AG04450 (cell line): ENCODE results near the gene IL22RA1. TPM values are rescaled to one million over a fixed set of nuclear protein-coding genes. Genes with fewer than 3 reads are reported as not detected.
A peak's percentile ranks its signal among the peaks of the same experiment; 100 is the strongest.

Experiments
- CTCF ChIA-PET: fragments of 300-600, 350-600 bp; formaldehyde crosslinking; extraction: SDS; loops from one replicate; lab custom pipeline; 2022; ENCODE audit warnings: antibody characterized with exemption, inconsistent platforms; lab: Charles Lee
- POLR2A ChIA-PET: fragments of 350-600 bp; formaldehyde crosslinking; extraction: SDS; loops from one replicate; lab custom pipeline; 2021; ENCODE audit warnings: antibody characterized with exemption, inconsistent platforms; lab: Yijun Ruan, JAX
- DNase-seq: peaks from one replicate; pipeline ENCODE4 v3.0.0-alpha.2; 2011; ENCODE audit warnings: low read depth, low spot score
- H3K27ac ChIP-seq: one replicate; pipeline ENCODE4 v1.5.1; 2012; ENCODE audit warnings: low read depth, low read length, control low read depth
- H3K27me3 ChIP-seq: one replicate; pipeline ENCODE4 v1.6.0; 2012; ENCODE audit warnings: low read length; ENCODE audit not compliant: control insufficient read depth, insufficient read depth
- H3K4me3 ChIP-seq: 2 replicates; pipeline ENCODE4 v1.5.1; 2011; ENCODE audit warnings: mild to moderate bottlenecking, low read depth, low read length, control low read depth
- H3K9me3 ChIP-seq: 2 replicates; pipeline ENCODE4 v1.5.1; 2012; ENCODE audit warnings: low read length; ENCODE audit not compliant: control insufficient read depth, insufficient read depth
- CTCF ChIP-seq: IDR thresholded peaks from 2 replicates; pipeline ENCODE4 v1.5.1; 2011; ENCODE audit warnings: low read depth, low read length, control low read depth, inconsistent platforms
- polyA plus RNA-seq: library from polyadenylated mRNA; depleted of rRNA; stranded (reverse); fragments of >200 nt; gene quantifications from 2 replicates; pipeline ENCODE4 v1.2.3, GENCODE V29; 2011

IL22RA1 gene
- polyA plus RNA-seq, 1 experiment = not detected

DNA sequence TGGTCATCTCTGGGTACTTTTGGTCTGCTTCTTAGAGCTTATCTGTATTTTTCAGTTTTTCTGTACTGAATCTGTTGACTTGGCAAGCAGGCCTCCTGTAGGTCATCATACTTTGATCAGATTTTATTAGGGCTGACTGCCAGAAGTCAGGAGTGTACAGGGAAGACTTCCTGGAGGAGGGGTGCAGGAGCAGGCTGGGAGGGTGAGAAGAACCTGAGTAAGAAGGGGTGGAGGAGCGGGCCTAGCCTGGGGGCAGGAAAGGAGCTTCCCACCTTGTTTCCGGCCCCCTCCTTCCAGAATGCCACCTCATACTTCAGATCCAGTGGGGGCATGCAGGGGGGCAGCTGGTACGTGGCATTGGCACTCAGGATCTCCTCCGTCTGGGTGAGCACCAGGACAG lies 18.3 kb upstream of the IL22RA1 start:
- POLR2A ChIA-PET = no interaction called here
- no peak for DNase-seq
- TF ChIP-seq CTCF = no peak
- H3K27ac ChIP-seq = no peak overlapping the region
- no peaks in the 10 kb centered on the region for H3K9me3 ChIP-seq
- CTCF ChIA-PET = interaction anchor here (1.2 to 1.4 kb wide), 2 partner anchors 10 to 11 kb away, joined by 5 to 11 read pairs; no protein-coding TSS in a partner anchor
- no peak overlapping the region for H3K4me3 ChIP-seq
- H3K27me3 ChIP-seq = peaks cover 36% of the 10 kb centered on the region

- CTCF ChIA-PET = interaction anchor here (1.4 kb wide), 1 partner anchor 9 kb away, joined by 5 read pairs; no protein-coding TSS in a partner anchor
- Histone ChIP-seq H3K4me3 (no peak overlapping the region), H3K27ac (no peak overlapping the region), H3K9me3 (no peaks in the 10 kb centered on the region), H3K27me3 (peaks cover 35% of the 10 kb centered on the region)
- no peak for TF ChIP-seq CTCF
- POLR2A ChIA-PET = no interaction called here
- no peak for DNase-seq
Measured at GRCh38 chr1:24159366-24159765, 16.4 kb upstream of the IL22RA1 start.

DNA sequence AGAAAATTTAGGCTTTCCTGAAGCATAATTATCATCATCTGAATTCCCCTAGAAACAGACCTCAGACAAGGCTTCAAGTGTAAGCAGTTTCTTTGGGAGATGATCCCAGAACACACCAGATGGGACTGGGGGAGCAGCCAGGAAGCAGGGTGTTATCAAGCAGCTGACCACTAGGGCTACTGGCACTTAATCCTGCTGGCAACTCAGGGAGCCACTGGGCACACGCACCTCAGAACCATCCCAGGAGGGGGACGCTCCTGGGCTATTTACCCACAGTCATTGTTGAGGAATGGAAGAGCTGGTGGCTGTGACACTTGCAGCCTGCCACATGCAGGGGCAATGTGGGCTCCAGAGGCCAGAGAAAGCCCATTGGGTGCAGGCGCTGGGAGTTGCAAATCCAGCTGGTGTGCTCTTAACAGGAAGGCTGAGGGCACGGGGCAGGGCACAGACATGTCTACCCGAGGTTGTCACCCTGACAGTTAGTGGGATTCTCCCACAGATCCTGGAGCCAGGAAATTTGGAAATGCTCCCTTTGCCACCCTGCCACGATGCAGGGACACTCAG lies 15.1 kb upstream of the IL22RA1 start:
- CTCF ChIA-PET = interaction anchor here (0.9 to 1.5 kb wide), 2 partner anchors 15 to 87 kb away, joined by 3 to 5 read pairs; no protein-coding TSS in a partner anchor
- H3K27me3 ChIP-seq = peaks cover 32% of the 10 kb centered on the region

DNA sequence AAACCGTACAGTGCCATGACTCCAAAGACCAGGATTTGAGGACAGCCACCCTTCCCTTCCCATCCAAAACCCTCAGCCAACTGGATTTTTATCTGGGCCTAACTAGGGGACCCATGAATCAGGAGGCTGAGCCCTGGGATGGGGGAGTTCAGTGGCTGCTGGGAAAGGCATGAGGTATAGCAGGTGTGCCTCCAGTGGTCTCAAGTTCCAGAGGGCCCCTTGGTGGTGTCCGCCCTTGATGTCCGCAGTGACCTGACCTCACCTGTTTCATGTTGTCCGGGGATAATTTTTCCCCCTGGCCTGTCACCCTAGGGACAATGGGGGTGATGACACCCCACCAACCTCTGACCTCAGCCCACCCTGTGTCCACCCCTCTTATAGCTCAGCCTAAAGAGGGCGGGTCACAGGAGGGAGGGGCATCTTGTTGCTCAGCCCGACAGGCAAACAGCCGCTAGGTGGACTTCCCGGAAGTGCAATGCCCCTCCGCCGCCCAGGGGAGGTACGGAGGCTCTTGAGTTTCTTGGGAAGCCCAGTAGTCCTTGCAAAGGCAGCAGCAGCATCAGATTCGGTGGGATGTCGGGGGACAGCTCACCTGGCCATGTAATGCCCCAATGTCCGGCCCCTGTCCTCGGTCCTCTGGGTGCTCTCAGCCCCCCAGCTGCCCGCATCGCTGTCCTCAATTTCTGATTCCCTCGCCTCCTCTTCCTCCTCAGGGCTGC lies 13.8 kb upstream of the IL22RA1 start:
- Histone ChIP-seq H3K27me3 (peaks cover 44% of the 10 kb centered on the region), H3K9me3 (no peaks in the 10 kb centered on the region)
- no peak for TF ChIP-seq CTCF

More for the DNA sequence above, 15.1 kb upstream of the IL22RA1 start:
- H3K9me3 ChIP-seq = no peaks in the 10 kb centered on the region
- POLR2A ChIA-PET = no interaction called here
- TF ChIP-seq CTCF = peak; percentile 42
- no peak overlapping the region for H3K4me3 ChIP-seq
- DNase-seq = no peak
- H3K27ac ChIP-seq = no peak overlapping the region

More for the DNA sequence above, 13.8 kb upstream of the IL22RA1 start:
- DNase-seq = no peak
- CTCF ChIA-PET = no interaction called here
- Histone ChIP-seq H3K27ac (no peak overlapping the region), H3K4me3 (no peak overlapping the region)
- POLR2A ChIA-PET = no interaction called here
